SH-SY5Y (cell line): ENCODE measurements around the gene TRIO.

Source experiments
- GATA2 ChIP-seq: IDR thresholded peaks from 2 replicates; pipeline ENCODE4 v1.6.1; 2011; ENCODE audit warnings: mild to moderate bottlenecking, low read depth, low read length
- GATA3 ChIP-seq: IDR thresholded peaks from 2 replicates; pipeline ENCODE4 v1.6.1; 2011; ENCODE audit warnings: low read depth, mild to moderate bottlenecking, low read length, moderate library complexity

GRCh38 chr5:14286574-14287421 is 143.7 kb downstream of the TRIO start:
- no peak for TF ChIP-seq GATA2
- TF ChIP-seq GATA3 = no peak
